Spleen (tissue), 11 donors: Measurements from ENCODE around the gene RFPL3. TPM values are rescaled to one million over a fixed set of nuclear protein-coding genes. Genes with fewer than 3 reads are reported as not detected.

Experiments
- DNase-seq: peaks from one replicate; pipeline ENCODE4 v3.0.0-alpha.2; 2020
- H3K27ac ChIP-seq, 8 donors: fragments of 200-600 bp; sonication (generic) in 7 of 8; 1 replicate in 4 of 8; 2 replicates in 4 of 8; pipeline versions ENCODE4 v1.5.0 to v1.8.0; 2016 to 2021; ENCODE audit warnings: inconsistent platforms in 4 of 8, mild to moderate bottlenecking in 4 of 8, moderate library complexity in 1 of 8
- H3K27me3 ChIP-seq, 7 donors: fragments of 200-600 bp; sonication (generic) in 6 of 7; replicated peaks in 1 of 7; 1 replicate in 4 of 7; 2 replicates in 3 of 7; pipeline versions ENCODE4 v1.5.0 to v1.8.0; 2016 to 2021; ENCODE audit warnings: inconsistent platforms in 3 of 7, mild to moderate bottlenecking in 1 of 7
- H3K36me3 ChIP-seq, 6 donors: fragments of 200-600 bp; sonication (generic) in 5 of 6; 1 replicate in 4 of 6; 2 replicates in 2 of 6; pipeline versions ENCODE4 v1.5.0 to v1.8.0; 2016 to 2021; ENCODE audit warnings: inconsistent platforms in 2 of 6
- H3K4me1 ChIP-seq, 6 donors: fragments of 200-600 bp; sonication (generic) in 5 of 6; 1 replicate in 3 of 6; 2 replicates in 3 of 6; pipeline versions ENCODE4 v1.5.0 to v1.8.0; 2016 to 2021; ENCODE audit warnings: inconsistent platforms in 3 of 6
- H3K4me3 ChIP-seq, 8 donors: fragments of 200-600 bp; sonication (generic) in 7 of 8; 1 replicate in 4 of 8; 2 replicates in 4 of 8; pipeline versions ENCODE4 v1.5.0 to v1.8.0; 2016 to 2021; ENCODE audit warnings: inconsistent platforms in 4 of 8, mild to moderate bottlenecking in 4 of 8, moderate library complexity in 2 of 8
- H3K9me3 ChIP-seq, 8 donors: fragments of 200-600 bp; sonication (generic) in 7 of 8; 1 replicate in 4 of 8; 2 replicates in 4 of 8; pipeline versions ENCODE4 v1.5.0 to v1.8.0; 2016 to 2021; ENCODE audit warnings: inconsistent platforms in 4 of 8
- CTCF ChIP-seq, 11 experiments: fragments of 200-600 bp in 7 of 11; fragments of 450-650 bp in 4 of 11; sonication (generic) in 4 of 11; IDR thresholded peaks in 8 of 11; conservative IDR thresholded peaks in 3 of 11; 1 replicate in 7 of 11; 2 replicates in 4 of 11; pipeline versions ENCODE4 v1.4.0 to v1.8.0; 2016 to 2021; ENCODE audit warnings: antibody characterized with exemption in 11 of 11, inconsistent platforms in 4 of 11, mild to moderate bottlenecking in 1 of 11
- POLR2A ChIP-seq, 3 donors: fragments of 450-650 bp; IDR thresholded peaks; one replicate each; pipeline ENCODE4 v1.5.1; 2017; ENCODE audit warnings: antibody characterized with exemption in 3 of 3, mild to moderate bottlenecking in 1 of 3
- POLR2AphosphoS5 ChIP-seq, 3 donors: sonication (generic); formaldehyde crosslinking; IDR thresholded peaks; one replicate each; pipeline ENCODE4 v1.5.1; 2017; ENCODE audit warnings: antibody characterized with exemption in 3 of 3
- WGBS, 5 donors: extraction: QIAGEN DNeasy Blood & Tissue Kit in 3 of 5; methylation state at CpG; one replicate each; pipeline versions ENCODE4 v1.1.5 to v1.1.7; 2013 to 2018; 5-methylcytosine and 5-hydroxymethylcytosine counted together
- intact Hi-C: fragments of 100-400 bp; cut with DNase I; formaldehyde crosslinking; loops from one replicate; pipeline ENCODE4 v1.15.0; 2023; ENCODE audit warnings: low total_unique reads
- polyA plus RNA-seq, 3 donors: library from polyadenylated mRNA; stranded (reverse); fragments of 200-250 nt; gene quantifications; one replicate each; pipeline ENCODE4 v1.2.1, GENCODE V29; 2013
- total RNA-seq, 7 donors: library from RNA; depleted of rRNA in 3 of 7; stranded (reverse); fragments of >200 nt in 3 of 7; fragmentation: NEBNext Ultra II Directional in 4 of 7; extraction: Animal tissue kit (Norgen Biotek cat#: 25700) in 4 of 7; gene quantifications; one replicate each; pipeline versions ENCODE4 v1.1.0 to v1.2.1, GENCODE V29; 2016 to 2021
- donor health status: healthy with polysubstance abuse.
- donor health status: DM: no; HTN: no; CAD: no; lungs with moderate emphysema.
- donor health status: DM: no; HTN: no; CAD: no.
- donor health status: Bipolar disorder and iron deficiency.
- donor health status: healthy.
- donor health status: DM: no; HTN: no; CAD: no.
- donor health status: DM: yes; HTN: yes; CAD: no.

RFPL3 gene
- total and polyA plus RNA-seq, 10 donors, result 0.06 TPM; not detected in 9

- intact Hi-C loops, result no loop called here
- 85 to 93% (median 92%) methylated on average over 8 of the region's 8 CpGs for WGBS, 5 donors
- TF ChIP-seq POLR2A (IDR thresholded peaks at IDR 0.05) (no peak), POLR2AphosphoS5 (IDR thresholded peaks at IDR 0.05) (no peak), CTCF (IDR thresholded peaks at IDR 0.05 in 8 of 11, conservative IDR thresholded peaks at IDR 0.05 in 3 of 11) (no peak)
- Histone ChIP-seq H3K36me3 (no peaks in the 10 kb centered on the region), H3K4me1 (no peaks in the 10 kb centered on the region), H3K9me3 (no peaks in the 10 kb centered on the region), H3K4me3 (no peak overlapping the region), H3K27ac (no peak overlapping the region), H3K27me3 (peaks cover 0 to 27% (median 0%) of the 10 kb centered on the region in 7 donors)
- DNase-seq, result no peak
Measured at GRCh38 chr22:32329202-32329645, 28.4 kb upstream of the RFPL3 start.

GRCh38 chr22:32331236-32331917, 26.3 kb upstream of the RFPL3 start:
- H3K27ac ChIP-seq, result peak overlapping the region in 1 of 8 donors; percentile 6
- no peaks in the 10 kb centered on the region for H3K9me3 ChIP-seq
- peaks cover 0 to 48% (median 0%) of the 10 kb centered on the region in 7 donors for H3K27me3 ChIP-seq
- H3K4me3 ChIP-seq, result peak overlapping the region in 1 of 8 donors; percentile 17
- no peaks in the 10 kb centered on the region for H3K36me3 ChIP-seq
- DNase-seq, result peak; percentile 31
- 67 to 75% (median 69%) methylated on average over 28 of the region's 28 CpGs for WGBS, 5 donors
- TF ChIP-seq CTCF (IDR thresholded peaks at IDR 0.05 in 8 of 11, conservative IDR thresholded peaks at IDR 0.05 in 3 of 11), result no peak
- TF ChIP-seq POLR2AphosphoS5 (IDR thresholded peaks at IDR 0.05), result peak in 1 of 3 donors; percentile 22
- TF ChIP-seq POLR2A (IDR thresholded peaks at IDR 0.05), result no peak
- intact Hi-C loops, result no loop called here
- no peaks in the 10 kb centered on the region for H3K4me1 ChIP-seq

- peak; percentile 53 for DNase-seq
- Histone ChIP-seq H3K36me3 (no peaks in the 10 kb centered on the region), H3K27ac (peak overlapping the region in 1 of 8 donors; percentile 6)
Measured at GRCh38 chr22:32331918-32332725, 25.5 kb upstream of the RFPL3 start.

More at GRCh38 chr22:32331918-32332725, 25.5 kb upstream of the RFPL3 start:
- H3K27me3 ChIP-seq, result peaks cover 0 to 54% (median 0%) of the 10 kb centered on the region in 7 donors
- H3K4me3 ChIP-seq, result peak overlapping the region in 1 of 8 donors; percentile 17
- WGBS, 5 donors, result 71 to 87% (median 77%) methylated on average over 15 of the region's 15 CpGs
- intact Hi-C loops, result no loop called here
- H3K9me3 ChIP-seq, result no peaks in the 10 kb centered on the region
- no peak for TF ChIP-seq POLR2A (IDR thresholded peaks at IDR 0.05)
- TF ChIP-seq POLR2AphosphoS5 (IDR thresholded peaks at IDR 0.05), result no peak
- no peak for TF ChIP-seq CTCF (IDR thresholded peaks at IDR 0.05 in 8 of 11, conservative IDR thresholded peaks at IDR 0.05 in 3 of 11)
- H3K4me1 ChIP-seq, result no peaks in the 10 kb centered on the region
